SK-N-SH (cell line): ENCODE data around the gene RNF111. TPM values are rescaled to one million over a fixed set of nuclear protein-coding genes. Genes with fewer than 3 reads are reported as not detected.

Experiments
- CTCF ChIA-PET: fragments of 300-600, 350-600 bp; formaldehyde crosslinking; extraction: SDS; loops from one replicate; lab custom pipeline; 2021; lab: Yijun Ruan, JAX
- POLR2A ChIA-PET: fragments of 350-600 bp; sonication (Branson Sonifier 250); formaldehyde crosslinking; extraction: SDS; loops from one replicate; lab custom pipeline; 2020; ENCODE audit warnings: antibody characterized with exemption, inconsistent platforms; lab: Yijun Ruan, JAX
- DNase-seq: peaks from one replicate; pipeline ENCODE4 v3.0.0; 2012
- H2AFZ ChIP-seq: fragments of 200-600 bp; sonication (generic); 2 replicates; pipeline ENCODE4 v1.8.1; 2016; ENCODE audit warnings: antibody characterized with exemption, mild to moderate bottlenecking, low read depth
- H3F3A ChIP-seq: fragments of 200-600 bp; sonication (generic); replicated peaks from 2 replicates; pipeline ENCODE3; 2016; ENCODE audit warnings: antibody characterized with exemption, mild to moderate bottlenecking; ENCODE audit not compliant: insufficient read depth
- H3K27ac ChIP-seq, 2 experiments: fragments of 200-500 bp in 1 of 2; fragments of 200-600 bp in 1 of 2; sonication (Bioruptor generic) in 1 of 2; sonication (generic), shearing (Covaris generic) in 1 of 2; 2 replicates each; pipeline versions ENCODE4 v1.5.1 to v1.6.1; 2014 to 2016; ENCODE audit warnings: low read depth in 2 of 2, inconsistent platforms in 1 of 2, low read length in 1 of 2, mild to moderate bottlenecking in 1 of 2, mixed read lengths in 1 of 2
- H3K27me3 ChIP-seq: fragments of 200-600 bp; sonication (generic), shearing (Covaris generic); 2 replicates; pipeline ENCODE4 v1.6.1; 2016; ENCODE audit warnings: mixed run types; ENCODE audit not compliant: insufficient read depth
- H3K36me3 ChIP-seq, 2 experiments: fragments of 200-500 bp in 1 of 2; fragments of 200-600 bp in 1 of 2; sonication (Bioruptor generic) in 1 of 2; sonication (generic) in 1 of 2; replicated peaks in 1 of 2; 2 replicates each; pipeline versions ENCODE3 to v1.5.1; 2014 to 2016; ENCODE audit warnings: low read length in 1 of 2, mild to moderate bottlenecking in 1 of 2; ENCODE audit not compliant: insufficient read depth in 2 of 2, control insufficient read depth in 1 of 2
- H3K4me1 ChIP-seq, 2 experiments: fragments of 200-500 bp in 1 of 2; fragments of 200-600 bp in 1 of 2; sonication (Bioruptor generic) in 1 of 2; sonication (generic), shearing (Covaris generic) in 1 of 2; 2 replicates each; pipeline versions ENCODE4 v1.5.1 to v1.6.1; 2014 to 2016; ENCODE audit warnings: low read depth in 1 of 2, low read length in 1 of 2, mixed run types in 1 of 2; ENCODE audit not compliant: insufficient read depth in 2 of 2, control insufficient read depth in 1 of 2
- H3K4me2 ChIP-seq: fragments of 200-600 bp; sonication (generic), shearing (Covaris generic); 2 replicates; pipeline ENCODE4 v1.6.1; 2017; ENCODE audit warnings: mixed run types
- H3K4me3 ChIP-seq, 2 experiments: fragments of 200-500 bp in 1 of 2; fragments of 200-600 bp in 1 of 2; sonication (Bioruptor generic) in 1 of 2; sonication (generic), shearing (Covaris generic) in 1 of 2; 2 replicates each; pipeline versions ENCODE4 v1.5.1 to v1.8.1; 2014 to 2016; ENCODE audit warnings: low read depth in 2 of 2, inconsistent platforms in 1 of 2, low read length in 1 of 2, mild to moderate bottlenecking in 1 of 2, mixed read lengths in 1 of 2, moderate library complexity in 1 of 2
- H3K79me2 ChIP-seq: fragments of 200-600 bp; sonication (generic); 2 replicates; pipeline ENCODE4 v1.8.1; 2017; ENCODE audit warnings: mild to moderate bottlenecking; ENCODE audit not compliant: insufficient read depth
- H3K9ac ChIP-seq: fragments of 200-600 bp; sonication (generic); 2 replicates; pipeline ENCODE4 v1.6.1; 2017; ENCODE audit warnings: mixed run types
- H3K9me2 ChIP-seq: fragments of 200-600 bp; sonication (generic); 2 replicates; pipeline ENCODE4 v1.6.1; 2017; ENCODE audit warnings: mixed run types
- H3K9me3 ChIP-seq: fragments of 200-600 bp; sonication (generic); 2 replicates; pipeline ENCODE4 v1.6.1; 2017; ENCODE audit warnings: mixed run types, mild to moderate bottlenecking, moderate library complexity
- H4K20me1 ChIP-seq: fragments of 200-600 bp; sonication (generic); 2 replicates; pipeline ENCODE4 v1.6.1; 2017; ENCODE audit warnings: mild to moderate bottlenecking, mixed run types; ENCODE audit not compliant: insufficient read depth
- FOSL2 ChIP-seq: IDR thresholded peaks from 2 replicates; pipeline ENCODE4 v1.4.0; 2012; ENCODE audit warnings: low read depth, mild to moderate bottlenecking, moderate library complexity, borderline replicate concordance
- FOXJ3 ChIP-seq: sonication (generic); formaldehyde crosslinking; IDR thresholded peaks from 2 replicates; pipeline ENCODE4 v1.5.1; 2020; ENCODE audit warnings: mild to moderate bottlenecking, missing genetic modification reagents
- FOXM1 ChIP-seq: IDR thresholded peaks from 2 replicates; pipeline ENCODE4 v1.4.0; 2012; ENCODE audit warnings: low read depth, mild to moderate bottlenecking
- GATA2 ChIP-seq: sonication (generic); formaldehyde crosslinking; IDR thresholded peaks from 2 replicates; pipeline ENCODE4 v1.5.0; 2020; ENCODE audit warnings: mild to moderate bottlenecking, missing genetic modification reagents
- JUND ChIP-seq: IDR thresholded peaks from 2 replicates; pipeline ENCODE4 v1.4.0; 2012
- MEF2A ChIP-seq: IDR thresholded peaks from 2 replicates; pipeline ENCODE4 v1.4.0; 2012; ENCODE audit warnings: low read depth, borderline replicate concordance
- MXI1 ChIP-seq: IDR thresholded peaks from 2 replicates; pipeline ENCODE4 v1.6.1; 2012; ENCODE audit warnings: mild to moderate bottlenecking, low read depth, low read length, improper control_type of control experiment
- NFIC ChIP-seq: IDR thresholded peaks from 2 replicates; pipeline ENCODE4 v1.4.0; 2012; ENCODE audit warnings: borderline replicate concordance
- NRF1 ChIP-seq: IDR thresholded peaks from 2 replicates; pipeline ENCODE4 v1.6.1; 2012; ENCODE audit warnings: low read depth, mild to moderate bottlenecking, low read length
- RAD21 ChIP-seq: IDR thresholded peaks from 2 replicates; pipeline ENCODE4 v1.6.1; 2012; ENCODE audit warnings: mild to moderate bottlenecking, low read length
- RCOR1 ChIP-seq: fragments of 150-350 bp; IDR thresholded peaks from 2 replicates; pipeline ENCODE4 v1.6.1; 2017; ENCODE audit warnings: antibody characterized with exemption, low read length
- SMC3 ChIP-seq: IDR thresholded peaks from 2 replicates; pipeline ENCODE4 v1.6.1; 2012; ENCODE audit warnings: low read depth, low read length, improper control_type of control experiment
- TAF1 ChIP-seq: IDR thresholded peaks from 2 replicates; pipeline ENCODE4 v1.6.1; 2012; ENCODE audit warnings: low read depth, mild to moderate bottlenecking, low read length, moderate library complexity, borderline replicate concordance
- USF1 ChIP-seq: IDR thresholded peaks from 2 replicates; pipeline ENCODE4 v1.4.0; 2012; ENCODE audit warnings: low read depth, borderline replicate concordance
- ZBTB33 ChIP-seq: IDR thresholded peaks from 2 replicates; pipeline ENCODE4 v1.4.0; 2012; ENCODE audit warnings: low read depth, borderline replicate concordance
- WGBS: methylation state at CpG from one replicate; pipeline ENCODE4 v1.1.6; 2017; ENCODE audit warnings: low lambda C conversion rate; 5-methylcytosine and 5-hydroxymethylcytosine counted together
- polyA plus RNA-seq, 3 experiments: library from polyadenylated mRNA; depleted of rRNA; stranded (reverse); fragments of >200 nt; gene quantifications; 2 replicates each; pipeline ENCODE4 v1.2.3, GENCODE V29; 2012
- TF ChIP-seq, protein P1 (sequence below): IDR thresholded peaks from 2 replicates; pipeline ENCODE4 v1.4.0; 2012; ENCODE audit warnings: low read depth
- TF ChIP-seq, protein P2 (sequence below): IDR thresholded peaks from 2 replicates; pipeline ENCODE4; 2012

Gene RNF111
- polyA plus RNA-seq, 1 of the 3 experiments (the other 2 are of a cell fraction): 16.5 TPM

- no peaks in the 10 kb centered on the region; the same call in 1 of the 2 replicates for H4K20me1 ChIP-seq
- H3K4me1 ChIP-seq: no peaks in the 10 kb centered on the region
- H3K4me2 ChIP-seq: no peak overlapping the region
- TF ChIP-seq MXI1 (no peak), TAF1 (no peak), FOXM1 (no peak), GATA2 (CRISPR knock-in tag) (no peak), NRF1 (no peak), MEF2A (no peak), JUND (no peak), SMC3 (no peak), FOXJ3 (CRISPR knock-in tag) (no peak), RAD21 (no peak), ZBTB33 (no peak), USF1 (no peak), NFIC (no peak), RCOR1 (no peak), FOSL2 (no peak)
- TF ChIP-seq, protein P1, sequence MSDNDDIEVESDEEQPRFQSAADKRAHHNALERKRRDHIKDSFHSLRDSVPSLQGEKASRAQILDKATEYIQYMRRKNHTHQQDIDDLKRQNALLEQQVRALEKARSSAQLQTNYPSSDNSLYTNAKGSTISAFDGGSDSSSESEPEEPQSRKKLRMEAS: no peak
- TF ChIP-seq, protein P2, sequence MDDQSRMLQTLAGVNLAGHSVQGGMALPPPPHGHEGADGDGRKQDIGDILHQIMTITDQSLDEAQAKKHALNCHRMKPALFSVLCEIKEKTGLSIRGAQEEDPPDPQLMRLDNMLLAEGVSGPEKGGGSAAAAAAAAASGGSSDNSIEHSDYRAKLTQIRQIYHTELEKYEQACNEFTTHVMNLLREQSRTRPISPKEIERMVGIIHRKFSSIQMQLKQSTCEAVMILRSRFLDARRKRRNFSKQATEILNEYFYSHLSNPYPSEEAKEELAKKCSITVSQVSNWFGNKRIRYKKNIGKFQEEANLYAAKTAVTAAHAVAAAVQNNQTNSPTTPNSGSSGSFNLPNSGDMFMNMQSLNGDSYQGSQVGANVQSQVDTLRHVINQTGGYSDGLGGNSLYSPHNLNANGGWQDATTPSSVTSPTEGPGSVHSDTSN: no peak
- H3K27ac ChIP-seq: no peak overlapping the region
- H3F3A ChIP-seq: peaks cover 6% of the 10 kb centered on the region
- ChIA-PET CTCF (interaction anchor here (0.6 kb wide), 1 partner anchor 154 kb away, joined by 3 read pairs; no protein-coding TSS in a partner anchor), POLR2A (no interaction called here)
- 97% methylated on average over 6 of the region's 6 CpGs for WGBS
- no peaks in the 10 kb centered on the region for H3K27me3 ChIP-seq
- no peaks in the 10 kb centered on the region for H3K9me2 ChIP-seq
- no peak overlapping the region for H3K9ac ChIP-seq
- DNase-seq: no peak
- no peaks in the 10 kb centered on the region; the same call in 1 of the 2 replicates for H3K9me3 ChIP-seq
- peaks cover 63 to 68% of the 10 kb centered on the region in 2 experiments for H3K36me3 ChIP-seq
- no peak overlapping the region for H2AFZ ChIP-seq
- no peak overlapping the region for H3K4me3 ChIP-seq
- H3K79me2 ChIP-seq: peaks cover 19% of the 10 kb centered on the region
These were observed 146.5 kb downstream of the RNF111 start for GRCh38 chr15:59133929-59134427.
